ENCODE measurements around the gene TTC23L. TPM values are rescaled to one million over a fixed set of nuclear protein-coding genes. Genes with fewer than 3 reads are reported as not detected.

Gene TTC23L
- total and polyA plus RNA-seq, 7 donors = 0.06 to 0.36 (median 0.22) TPM; not detected in 3

- intact Hi-C loops (cut with DNase I) = no loop called here
- DNase-seq = no peak
- H3K9me3 ChIP-seq = no peaks in the 10 kb centered on the region
- TF ChIP-seq POLR2A (IDR thresholded peaks at IDR 0.05) = no peak
- no peak for TF ChIP-seq CTCF (IDR thresholded peaks at IDR 0.05)
- TF ChIP-seq EP300 (IDR thresholded peaks at IDR 0.05) = no peak
- TF ChIP-seq POLR2AphosphoS5 (IDR thresholded peaks at IDR 0.05) = no peak
- 88 to 89% methylated on average over 3 of the region's 3 CpGs for WGBS, 2 donors
- no peak overlapping the region for H3K4me3 ChIP-seq
- H3K36me3 ChIP-seq = no peaks in the 10 kb centered on the region
- H3K4me1 ChIP-seq = no peaks in the 10 kb centered on the region
- no peaks in the 10 kb centered on the region for H3K27me3 ChIP-seq
- H3K27ac ChIP-seq = no peak overlapping the region
These were observed 18.2 kb downstream of the TTC23L start for GRCh38 chr5:34857161-34857560.

- H3K36me3 ChIP-seq = no peaks in the 10 kb centered on the region
- WGBS, 2 donors = 90 to 92% methylated on average over 1 of the region's 1 CpG
These were observed 18.9 kb downstream of the TTC23L start for GRCh38 chr5:34857894-34858293.

GRCh38 chr5:34858790-34859189 lies 19.8 kb downstream of the TTC23L start:
- Histone ChIP-seq H3K36me3 (no peaks in the 10 kb centered on the region), H3K9me3 (no peaks in the 10 kb centered on the region), H3K4me3 (no peak overlapping the region), H3K4me1 (no peaks in the 10 kb centered on the region), H3K27ac (no peak overlapping the region), H3K27me3 (no peaks in the 10 kb centered on the region)
- WGBS, 2 donors = 64 to 88% methylated on average over 2 of the region's 2 CpGs
- intact Hi-C loops (cut with DNase I) = no loop called here
- no peak for DNase-seq
- TF ChIP-seq EP300 (IDR thresholded peaks at IDR 0.05) (no peak), POLR2A (IDR thresholded peaks at IDR 0.05) (no peak)

More at GRCh38 chr5:34857894-34858293, 18.9 kb downstream of the TTC23L start:
- TF ChIP-seq POLR2A (IDR thresholded peaks at IDR 0.05) (no peak), POLR2AphosphoS5 (IDR thresholded peaks at IDR 0.05) (no peak), EP300 (IDR thresholded peaks at IDR 0.05) (no peak), CTCF (IDR thresholded peaks at IDR 0.05) (no peak)
- Histone ChIP-seq H3K9me3 (no peaks in the 10 kb centered on the region), H3K4me1 (no peaks in the 10 kb centered on the region), H3K27ac (no peak overlapping the region), H3K4me3 (no peak overlapping the region), H3K27me3 (no peaks in the 10 kb centered on the region)
- DNase-seq = no peak
- intact Hi-C loops (cut with DNase I) = no loop called here

- intact Hi-C loops (cut with DNase I) = no loop called here
- Histone ChIP-seq H3K36me3 (no peaks in the 10 kb centered on the region), H3K4me1 (no peaks in the 10 kb centered on the region), H3K27me3 (no peaks in the 10 kb centered on the region), H3K9me3 (no peaks in the 10 kb centered on the region), H3K27ac (no peak overlapping the region), H3K4me3 (no peak overlapping the region)
- whole genome bisulfite sequencing, 2 donors = 62% methylated on average over 5 of the region's 5 CpGs
- no peak for TF ChIP-seq CTCF (IDR thresholded peaks at IDR 0.05)
- TF ChIP-seq POLR2AphosphoS5 (IDR thresholded peaks at IDR 0.05) = no peak
- no peak for TF ChIP-seq EP300 (IDR thresholded peaks at IDR 0.05)
- TF ChIP-seq POLR2A (IDR thresholded peaks at IDR 0.05) = no peak
- DNase-seq = no peak
These were observed 20.3 kb downstream of the TTC23L start for GRCh38 chr5:34859253-34859652.

- intact Hi-C loops (cut with DNase I) = no loop called here
- 53 to 83% methylated on average over 3 of the region's 3 CpGs for WGBS, 2 donors
- Histone ChIP-seq H3K36me3 (no peaks in the 10 kb centered on the region), H3K4me1 (no peaks in the 10 kb centered on the region), H3K27me3 (no peaks in the 10 kb centered on the region), H3K27ac (no peak overlapping the region), H3K4me3 (no peak overlapping the region), H3K9me3 (no peaks in the 10 kb centered on the region)
- no peak for DNase-seq
- TF ChIP-seq POLR2AphosphoS5 (IDR thresholded peaks at IDR 0.05) (no peak), CTCF (IDR thresholded peaks at IDR 0.05) (no peak)
These were observed 25.0 kb downstream of the TTC23L start for GRCh38 chr5:34863946-34864345.

Measured in sigmoid colon (tissue), 7 donors.